HG02870 (cell line): ENCODE data around the gene DGCR6.
"Not testable (repeated sequence)": the region's sequence is repeated elsewhere in the genome, so short reads cannot be mapped to it uniquely, and the experiment has no call there.

Experiments used
- ATAC-seq: cut with Tn5 transposase; IDR thresholded peaks from one replicate; pipeline ENCODE4 v1.9.1; 2021; ENCODE audit warnings: mild to moderate bottlenecking, moderate library complexity; ENCODE audit not compliant: unreplicated experiment

The DGCR6 gene

DNA sequence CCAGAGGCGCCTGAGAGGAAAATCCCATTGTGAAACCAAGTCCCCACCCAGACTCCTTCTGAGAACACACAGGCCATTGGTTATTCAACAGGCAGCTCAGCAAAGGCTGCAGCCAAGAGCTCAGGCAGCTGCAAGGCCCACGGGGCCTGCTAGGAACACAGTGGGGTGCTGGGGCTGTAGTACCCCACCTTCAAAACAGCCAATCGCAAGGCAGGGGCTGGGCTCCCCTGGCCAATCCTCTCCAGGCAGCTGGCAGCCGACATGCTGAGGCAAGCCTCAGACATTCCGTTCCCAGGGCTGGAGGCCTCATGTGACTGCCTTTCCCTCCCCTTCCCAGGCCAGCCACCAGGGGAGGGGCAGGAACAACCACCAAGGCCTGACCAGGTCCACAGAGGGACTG is 23.3 kb downstream of the DGCR6 start:
- ATAC-seq, result no peak

DNA sequence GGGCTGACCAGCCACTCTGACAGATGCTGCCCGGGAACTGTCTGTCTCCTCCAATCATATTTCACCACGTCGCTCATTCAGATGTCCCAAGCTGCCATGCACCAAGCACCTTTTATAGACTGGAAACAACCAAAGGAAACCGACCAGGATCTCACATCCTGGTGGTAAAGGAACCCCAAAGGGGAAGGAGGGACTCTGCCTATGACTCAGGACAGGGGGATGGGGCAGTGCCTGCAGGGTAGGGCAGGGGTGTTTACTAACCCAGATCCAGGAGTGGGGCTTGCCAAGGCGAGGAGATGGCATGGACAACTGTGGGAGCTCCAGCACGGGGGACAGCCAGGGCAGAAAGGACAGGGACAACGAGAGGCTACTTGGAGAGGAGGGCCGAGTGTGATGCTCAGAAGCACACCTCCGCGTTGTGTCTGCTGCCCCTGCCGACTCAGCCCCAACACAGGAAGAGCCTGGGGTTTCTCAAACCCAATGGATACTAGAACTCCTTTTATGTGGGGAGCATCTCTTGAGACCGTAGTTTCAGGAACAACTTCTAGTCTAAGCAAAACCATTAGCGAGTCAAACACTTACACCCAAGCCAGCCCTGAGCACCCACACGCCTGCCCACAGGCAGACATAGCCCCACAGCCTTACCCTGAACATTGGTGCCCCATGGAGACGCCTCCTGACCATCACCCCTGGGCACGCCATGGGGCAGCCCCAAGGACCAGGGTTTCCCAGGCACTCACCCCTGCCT is 26.0 kb downstream of the DGCR6 start:
- no peak for ATAC-seq

DNA sequence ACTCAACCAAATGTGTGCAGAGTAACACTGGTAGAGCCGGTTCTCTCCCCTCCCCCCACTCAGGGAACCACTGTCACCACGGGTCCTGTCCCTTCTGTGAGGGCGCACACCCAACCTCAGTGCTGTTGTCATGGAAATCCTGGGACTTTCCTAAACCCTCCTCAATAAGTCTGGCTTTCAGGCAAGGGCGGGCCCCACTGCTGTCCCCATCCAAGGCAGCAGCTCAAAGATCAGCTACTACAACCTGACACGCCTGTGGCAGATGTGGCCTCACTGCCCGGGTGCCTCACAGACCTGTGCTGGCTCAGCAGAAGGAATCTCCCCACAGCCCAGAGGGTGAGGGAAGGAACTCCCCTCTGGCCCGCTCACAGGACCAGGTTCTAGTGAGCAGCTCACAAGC is 27.8 kb downstream of the DGCR6 start:
- ATAC-seq, result no peak

DNA sequence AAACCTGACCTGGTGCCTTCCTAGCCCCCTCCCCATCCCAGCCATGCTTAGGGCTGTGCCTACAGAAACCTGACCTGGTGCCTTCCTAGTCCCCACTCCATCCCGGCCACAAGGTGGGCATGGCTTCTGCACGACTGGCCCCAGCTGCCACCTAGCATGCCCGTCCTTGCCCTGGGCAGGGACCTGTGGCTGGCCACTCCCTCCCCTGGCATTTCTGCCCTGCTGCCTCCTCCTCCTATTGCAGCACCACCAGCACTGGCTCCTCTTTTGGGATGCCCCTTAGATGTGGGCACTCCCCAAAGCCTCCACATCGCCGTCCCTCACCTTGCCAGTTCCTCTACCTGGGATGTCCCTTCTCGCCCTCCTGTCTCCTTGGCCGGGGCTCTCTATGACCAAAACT is 28.6 kb downstream of the DGCR6 start:
- ATAC-seq, result not testable (repeated sequence)

DNA sequence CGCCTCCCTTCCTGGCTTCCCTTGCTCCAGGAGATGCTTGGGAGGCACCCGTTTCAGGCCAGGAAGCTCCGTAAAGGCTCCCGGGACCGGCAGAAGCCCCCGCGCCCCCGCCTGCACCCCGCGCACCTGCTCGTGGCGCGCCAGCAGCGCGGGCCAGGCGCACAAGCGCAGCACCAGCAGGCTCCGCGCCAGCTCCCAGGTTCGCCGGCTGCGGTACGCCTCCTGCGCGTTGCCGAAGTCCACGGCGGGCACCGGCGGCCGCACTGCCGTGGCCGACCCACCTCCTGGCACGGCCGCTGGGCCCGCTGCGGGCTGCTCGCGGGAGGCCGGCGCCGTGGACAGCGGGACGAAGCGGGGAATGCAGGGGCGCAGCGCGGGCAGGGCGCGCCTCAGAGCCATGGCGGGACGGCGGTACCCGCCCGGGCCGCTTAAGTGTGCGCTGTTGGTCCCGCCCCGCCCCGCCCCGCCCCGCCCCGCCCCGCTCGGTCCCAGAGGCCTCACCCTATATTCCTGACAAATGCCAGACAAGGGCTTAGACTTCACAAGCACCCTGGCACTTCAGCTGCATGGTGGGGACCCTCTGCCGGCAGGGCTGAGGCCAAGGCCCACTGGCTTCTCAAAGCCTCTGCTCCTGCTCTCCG is 29.9 kb downstream of the DGCR6 start, which contains the start of gene PRODH:
TSS of gene PRODH (minus strand) at position 405 of the 641 bp plus-strand sequence. CDS start at position 399, 6 bp downstream.
- no peak for ATAC-seq

DNA sequence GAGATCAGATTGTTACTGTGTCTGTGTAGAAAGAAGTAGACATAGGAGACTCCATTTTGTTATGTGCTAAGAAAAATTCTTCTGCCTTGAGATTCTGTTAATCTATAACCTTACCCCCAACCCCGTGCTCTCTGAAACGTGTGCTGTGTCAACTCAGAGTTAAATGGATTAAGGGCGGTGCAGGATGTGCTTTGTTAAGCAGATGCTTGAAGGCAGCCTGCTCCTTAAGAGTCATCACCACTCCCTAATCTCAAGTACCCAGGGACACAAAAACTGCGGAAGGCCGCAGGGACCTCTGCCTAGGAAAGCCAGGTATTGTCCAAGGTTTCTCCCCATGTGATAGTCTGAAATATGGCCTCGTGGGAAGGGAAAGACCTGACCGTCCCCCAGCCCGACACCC is 32.6 kb downstream of the DGCR6 start:
- not testable (repeated sequence) for ATAC-seq

DNA sequence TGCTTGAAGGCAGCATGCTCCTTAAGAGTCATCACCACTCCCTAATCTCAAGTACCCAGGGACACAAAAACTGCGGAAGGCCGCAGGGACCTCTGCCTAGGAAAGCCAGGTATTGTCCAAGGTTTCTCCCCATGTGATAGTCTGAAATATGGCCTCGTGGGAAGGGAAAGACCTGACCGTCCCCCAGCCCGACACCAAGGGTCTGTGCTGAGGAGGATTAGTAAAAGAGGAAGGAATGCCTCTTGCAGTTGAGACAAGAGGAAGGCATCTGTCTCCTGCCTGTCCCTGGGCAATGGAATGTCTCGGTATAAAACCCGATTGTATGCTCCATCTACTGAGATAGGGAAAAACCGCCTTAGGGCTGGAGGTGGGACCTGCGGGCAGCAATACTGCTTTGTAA is 41.0 kb downstream of the DGCR6 start:
- ATAC-seq, result not testable (repeated sequence)

DNA sequence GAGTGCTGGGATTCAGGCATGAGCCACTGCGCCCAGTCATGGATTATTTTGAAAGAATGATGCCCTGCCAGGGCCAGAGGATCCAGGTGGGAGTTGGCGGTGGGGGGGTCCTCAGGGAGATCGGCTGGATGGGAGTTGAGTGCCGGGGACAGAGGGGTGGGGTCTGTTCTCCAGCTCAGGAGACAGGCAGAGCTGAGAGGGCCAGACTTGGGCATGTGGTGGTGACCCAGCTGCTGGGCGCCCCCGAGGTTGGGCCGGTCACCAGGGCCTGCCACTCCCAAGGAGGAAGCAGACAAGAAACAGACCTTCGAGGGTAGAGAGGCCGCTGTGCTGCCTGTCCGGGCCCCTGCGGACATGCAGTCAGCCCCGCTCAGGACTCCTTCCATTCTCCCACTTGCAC is 41.8 kb downstream of the DGCR6 start:
- ATAC-seq, result no peak

DNA sequence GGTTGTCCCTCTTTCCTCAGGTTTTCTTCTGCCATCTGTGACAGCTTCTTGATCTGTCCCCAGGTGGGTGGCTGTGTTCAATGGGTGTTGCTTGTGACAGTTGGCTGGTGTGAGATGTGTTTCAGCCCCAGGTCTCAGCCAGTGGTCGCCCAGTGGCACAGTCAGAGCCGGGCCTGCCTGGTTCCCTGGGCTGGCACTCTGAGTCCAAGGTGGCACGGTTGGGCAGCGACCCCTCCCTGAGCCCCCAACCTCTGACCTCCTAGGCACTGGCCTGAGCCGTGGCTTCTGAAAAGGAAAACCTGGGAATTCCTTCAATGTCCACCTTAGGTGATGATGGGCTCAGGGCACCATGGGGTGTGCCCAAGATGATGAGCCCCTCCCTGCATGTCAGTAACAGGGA is 44.0 kb downstream of the DGCR6 start:
- no peak for ATAC-seq

DNA sequence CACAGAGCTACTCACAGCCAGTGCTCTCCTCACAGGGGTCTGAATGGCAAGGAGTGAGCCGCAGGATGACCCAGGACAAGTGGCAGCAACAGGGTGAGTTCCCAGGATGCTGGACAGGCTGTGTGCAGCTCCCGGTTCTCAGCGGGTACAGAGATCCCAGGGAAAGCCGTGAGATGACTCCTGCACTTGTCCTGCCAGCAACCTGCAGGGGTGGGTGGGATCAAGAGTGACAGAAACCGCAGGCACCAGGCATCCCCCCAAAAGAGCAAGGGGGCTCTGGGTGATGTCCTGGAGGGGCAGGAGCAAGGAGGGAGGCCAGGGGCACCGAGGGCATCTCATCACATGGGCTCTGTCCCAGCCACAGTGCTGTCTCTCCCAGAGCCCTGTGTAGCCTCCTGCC is 45.9 kb downstream of the DGCR6 start:
- no peak for ATAC-seq

DNA sequence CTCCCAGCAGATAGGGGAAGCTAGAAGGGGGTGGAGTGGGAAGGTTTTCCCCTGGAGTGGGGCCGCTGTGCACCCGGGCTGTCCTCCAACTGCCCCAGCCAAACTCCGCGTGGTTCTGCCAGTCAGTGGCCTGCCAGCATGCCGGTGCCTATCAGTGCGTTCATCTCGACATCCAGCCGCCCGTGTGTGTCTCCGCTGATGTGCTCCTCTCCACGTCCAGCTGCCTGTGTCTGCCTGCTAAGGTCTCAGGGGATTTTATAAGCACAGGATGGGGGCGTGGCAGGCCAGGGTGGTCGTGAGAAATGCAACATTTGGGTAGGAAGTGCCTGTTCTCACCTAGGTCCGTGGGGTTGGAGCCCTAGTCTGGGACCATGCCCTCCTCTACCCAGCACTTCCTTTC is 47.0 kb downstream of the DGCR6 start:
- ATAC-seq, result not testable (repeated sequence)

DNA sequence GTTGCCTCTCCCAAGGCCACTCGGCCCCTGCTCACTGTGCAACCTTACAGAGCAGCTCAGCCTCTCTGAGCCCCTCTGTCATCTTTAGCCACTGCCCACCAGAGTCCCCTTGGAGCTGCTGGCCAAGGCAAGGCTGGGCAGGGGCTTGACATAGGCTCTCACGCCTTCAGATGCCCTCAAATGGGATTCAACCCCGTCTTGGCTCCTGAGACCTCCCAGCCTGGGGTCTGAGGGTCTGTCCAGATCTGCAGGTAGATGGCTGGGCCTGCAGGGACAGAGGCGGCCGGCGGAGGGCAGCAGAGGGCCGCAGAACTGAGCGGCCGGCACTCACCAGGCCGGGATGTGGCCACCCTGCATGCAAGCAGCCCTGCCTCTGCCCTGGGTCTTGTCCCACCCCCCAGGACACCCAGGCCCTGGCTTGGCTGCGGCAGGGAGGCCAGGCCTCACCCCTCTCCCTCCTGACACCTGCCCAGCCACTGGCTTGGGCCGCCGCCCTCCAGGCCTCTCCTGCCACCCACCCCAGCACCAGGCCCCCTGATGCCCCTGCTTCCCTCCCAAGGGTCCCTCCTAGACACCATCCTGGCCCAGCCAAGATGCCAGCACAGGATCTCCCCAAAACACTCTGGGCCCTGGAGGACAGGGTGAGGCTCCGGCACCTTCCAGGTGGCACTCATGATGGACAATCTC is 48.3 kb downstream of the DGCR6 start:
- ATAC-seq, result not testable (repeated sequence)

DNA sequence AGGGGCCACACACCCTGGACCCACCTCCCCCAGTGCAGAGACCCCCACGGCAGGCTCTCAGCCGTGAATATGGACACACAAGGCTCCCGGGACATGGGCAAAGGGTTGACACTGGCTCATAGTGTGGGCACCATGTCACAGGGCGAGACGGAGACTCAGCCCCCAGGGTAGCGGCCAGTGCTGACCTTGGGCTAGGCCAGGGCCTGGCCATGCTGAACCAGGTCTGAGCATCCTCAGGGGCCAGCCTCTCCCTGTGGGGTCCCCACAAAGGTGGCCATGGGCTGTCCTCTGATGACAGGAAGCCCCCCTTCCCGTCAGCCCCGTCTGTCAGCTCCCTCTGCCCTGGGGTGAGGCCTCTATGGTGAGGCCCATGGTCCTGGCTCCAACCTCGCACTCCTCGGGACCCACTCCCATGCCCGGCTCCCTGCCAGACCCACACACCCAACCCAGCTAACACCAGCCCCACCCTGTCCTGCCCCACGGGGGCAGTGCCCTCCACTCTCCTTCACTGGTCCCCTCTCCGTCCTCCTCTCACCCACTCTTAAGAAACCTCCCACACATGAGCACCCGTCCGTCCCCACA is 49.0 kb downstream of the DGCR6 start:
- ATAC-seq, result no peak

DNA sequence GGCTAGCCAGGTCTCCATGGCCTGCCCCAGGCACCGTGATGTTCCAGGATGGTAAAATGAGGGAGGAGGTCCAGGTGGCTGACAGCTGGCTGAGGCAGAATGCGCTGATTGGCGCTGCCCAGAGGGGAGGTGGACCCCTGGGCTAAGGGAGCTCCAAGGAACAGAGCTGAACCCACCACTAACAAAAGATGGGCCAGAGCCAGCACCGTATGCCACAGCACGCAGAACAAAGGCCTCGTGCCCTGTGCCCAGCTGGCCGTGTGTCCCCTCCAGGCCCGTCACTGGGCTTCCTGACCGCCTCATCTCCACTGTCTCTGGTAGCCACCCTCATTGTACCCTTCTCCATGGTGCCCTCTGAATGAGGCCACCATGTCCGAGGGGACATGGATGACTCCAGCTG is 49.6 kb downstream of the DGCR6 start:
- ATAC-seq, result no peak

DNA sequence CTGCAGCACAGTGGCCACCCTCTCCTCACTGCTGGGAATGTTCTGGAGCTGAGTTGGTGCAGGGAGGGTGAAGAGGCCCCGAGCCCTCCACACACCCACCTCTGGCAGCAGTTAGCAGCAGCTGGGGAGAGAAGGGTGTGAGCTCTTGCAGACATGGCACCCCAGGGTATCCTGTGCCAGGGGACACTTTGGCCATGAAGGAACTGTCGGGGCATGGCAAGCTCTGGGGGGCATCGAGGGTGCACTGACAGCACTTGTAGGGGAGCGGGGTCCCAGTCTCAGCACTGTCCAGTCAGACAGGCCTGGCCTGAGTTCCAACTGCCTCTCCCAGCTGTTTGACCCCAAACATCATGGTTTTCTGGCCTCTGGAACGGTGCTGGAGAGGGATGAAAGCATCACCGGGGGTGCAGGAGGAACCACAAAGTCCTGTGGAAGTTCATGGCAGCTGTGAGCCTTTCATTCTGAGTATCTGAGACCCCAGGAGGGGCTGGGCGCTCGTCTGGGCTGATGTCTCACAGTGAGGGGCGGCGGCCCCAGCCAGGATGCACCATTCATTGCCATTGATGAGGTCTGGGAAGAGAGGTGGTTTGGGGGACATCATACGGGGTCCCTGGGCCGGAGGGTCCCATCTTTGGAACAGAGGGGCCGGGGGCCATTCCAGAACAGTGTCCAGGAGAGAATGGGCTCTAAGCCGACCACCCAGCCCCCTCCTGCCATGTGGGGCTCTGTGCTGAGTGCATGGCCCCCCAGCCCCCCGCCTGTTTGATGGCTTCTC is 50.2 kb downstream of the DGCR6 start:
- ATAC-seq, result not testable (repeated sequence)

DNA sequence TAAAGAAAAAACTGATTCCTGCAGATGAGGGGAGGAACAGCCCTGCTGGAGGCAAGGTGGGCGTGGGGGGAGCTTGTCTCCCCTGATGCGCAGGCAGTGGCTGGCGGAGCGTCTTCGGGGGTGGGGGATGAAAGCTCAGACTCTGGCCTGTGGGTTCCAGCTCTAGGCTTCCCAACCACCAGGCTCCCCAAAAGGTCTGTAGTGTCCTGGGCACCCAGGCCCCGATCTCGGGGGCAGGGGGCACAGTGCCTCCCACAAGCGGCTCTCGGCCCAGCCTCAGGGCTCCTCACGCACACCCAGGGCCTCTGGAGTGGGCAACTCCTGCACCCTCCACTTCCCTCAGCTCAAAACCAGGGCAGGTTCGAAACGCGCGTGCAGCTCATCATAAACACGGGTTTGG is 50.8 kb downstream of the DGCR6 start:
- ATAC-seq, result not testable (repeated sequence)

DNA sequence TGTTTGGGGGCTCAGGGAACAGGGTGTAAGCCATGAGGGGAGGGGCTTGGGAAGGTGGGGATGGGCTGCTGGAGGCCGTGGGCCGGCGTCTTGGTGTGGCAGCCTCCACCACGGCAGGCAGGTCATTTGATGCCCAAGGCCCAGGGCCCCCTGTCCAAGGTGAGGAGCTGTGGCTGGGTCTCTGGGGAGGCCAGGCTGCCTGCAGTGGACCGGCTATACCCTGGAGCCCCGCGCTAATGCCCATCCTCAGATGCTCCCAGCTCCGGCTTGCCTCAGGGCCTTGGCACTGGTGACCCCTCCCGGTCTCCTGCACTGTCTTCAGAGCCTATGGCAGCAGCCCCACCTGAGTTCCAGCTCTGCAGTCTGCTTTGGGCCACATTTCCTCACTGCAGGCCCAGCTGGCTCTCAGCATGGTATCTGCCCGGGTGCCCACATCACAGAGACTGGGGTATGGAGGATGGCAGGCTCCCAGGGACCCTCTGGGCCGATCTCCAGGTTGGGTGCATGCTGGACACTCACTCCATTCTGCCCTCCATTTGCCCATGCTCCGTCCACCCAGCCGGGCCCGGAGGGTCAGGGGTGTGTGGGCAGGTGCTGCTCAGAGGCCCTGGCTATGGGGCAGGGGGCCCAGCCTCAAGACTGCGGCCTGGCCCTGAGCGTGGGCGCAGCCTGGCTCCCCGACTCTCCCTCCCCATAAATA is 51.7 kb downstream of the DGCR6 start:
- ATAC-seq, result not testable (repeated sequence)

DNA sequence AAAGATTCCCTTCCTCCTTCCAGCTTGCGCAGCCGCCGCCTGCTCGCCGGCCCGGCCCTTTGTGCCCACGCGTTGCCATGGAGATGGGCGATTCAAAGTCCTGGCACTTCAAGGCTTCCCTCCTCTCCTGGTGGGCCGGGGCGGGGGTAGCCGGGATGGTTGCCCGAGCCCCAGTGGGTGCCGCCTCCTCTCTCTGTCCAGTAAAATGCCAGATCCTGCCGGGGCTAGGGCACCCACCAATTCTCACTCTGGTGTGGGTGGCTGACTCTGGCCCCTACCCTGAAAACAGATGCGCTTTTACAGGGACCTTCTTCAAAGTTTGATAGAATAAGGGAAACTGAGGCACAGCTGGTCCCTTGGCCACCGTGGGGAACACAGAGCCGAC is 52.2 kb downstream of the DGCR6 start:
- ATAC-seq, result not testable (repeated sequence)

DNA sequence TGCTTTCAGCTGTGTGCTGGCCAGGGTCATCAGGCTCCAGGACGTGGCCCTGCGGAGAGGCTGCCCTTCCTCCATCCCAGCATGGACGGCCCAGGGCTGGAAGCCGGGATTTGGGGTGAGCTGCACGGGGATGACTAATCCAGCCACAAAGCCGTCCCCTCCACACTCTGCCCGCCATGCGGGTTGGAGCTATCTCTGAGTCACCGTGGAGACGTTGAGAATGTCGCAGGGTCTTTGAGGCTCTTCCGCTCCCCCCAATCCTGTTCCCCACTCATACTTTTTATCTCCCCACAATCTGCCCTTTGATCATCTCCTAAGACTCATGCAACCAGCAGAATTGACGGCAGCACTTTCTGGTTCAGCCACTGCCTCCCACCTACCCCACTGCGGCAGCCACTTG is 52.6 kb downstream of the DGCR6 start:
- not testable (repeated sequence) for ATAC-seq

DNA sequence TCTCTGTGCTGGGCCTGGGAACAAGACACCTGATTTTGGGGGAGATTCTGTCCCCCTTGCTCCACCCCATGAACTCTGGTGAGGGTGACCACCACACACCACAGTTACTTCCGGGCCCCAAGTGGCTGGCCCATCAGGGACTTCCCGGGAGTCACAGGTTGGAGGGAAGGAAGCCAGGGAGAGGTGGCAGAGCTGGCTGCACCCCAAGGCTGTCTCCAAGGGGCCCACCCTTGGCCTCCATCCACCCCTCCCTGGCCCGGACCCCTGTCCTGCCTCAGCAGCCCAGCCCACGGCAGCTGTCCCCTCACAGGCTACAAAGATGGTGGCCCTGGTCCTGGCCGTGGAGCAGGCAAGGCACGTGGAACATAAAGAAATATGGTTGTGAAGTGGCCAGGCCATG is 53.1 kb downstream of the DGCR6 start:
- ATAC-seq, result not testable (repeated sequence)
